ENCODE data around the gene PXMP4.

PXMP4 gene

GRCh38 chr20:33654680-33655161, 65.4 kb downstream of the PXMP4 start:
- Mint-ChIP-seq H3K27me3 (ENCODE audit: low read depth) (no peaks in the 10 kb centered on the region), H3K4me3 (peak overlapping the region in 1 of 3 experiments; percentile 38), H3K9me3 (no peaks in the 10 kb centered on the region), H3K27ac (peak overlapping the region; percentile 67 to 90 (median 84)), H3K36me3 (ENCODE audit: low read depth) (no peaks in the 10 kb centered on the region), H3K4me1 (peaks cover 12% of the 10 kb centered on the region)
- no peak for TF ChIP-seq CTCF (IDR thresholded peaks at IDR 0.05; ENCODE audit: unreplicated experiment in 3 of 3)

GRCh38 chr20:33653900-33654596, 66.1 kb downstream of the PXMP4 start:
- TF ChIP-seq CTCF (IDR thresholded peaks at IDR 0.05; ENCODE audit: unreplicated experiment in 3 of 3): no peak
- no peak overlapping the region for H3K4me3 Mint-ChIP-seq
- H3K36me3 Mint-ChIP-seq (ENCODE audit: low read depth): no peaks in the 10 kb centered on the region
- H3K27me3 Mint-ChIP-seq (ENCODE audit: low read depth): no peaks in the 10 kb centered on the region
- H3K27ac Mint-ChIP-seq: peak overlapping the region; percentile 67 to 90 (median 84)
- no peaks in the 10 kb centered on the region for H3K9me3 Mint-ChIP-seq
- H3K4me1 Mint-ChIP-seq: peaks cover 16% of the 10 kb centered on the region

- peak; percentile 86 to 89 (median 88) for TF ChIP-seq CTCF (IDR thresholded peaks at IDR 0.05; ENCODE audit: unreplicated experiment in 3 of 3)
- Mint-ChIP-seq H3K4me3 (no peak overlapping the region), H3K27me3 (ENCODE audit: low read depth) (no peaks in the 10 kb centered on the region), H3K4me1 (peaks cover 21% of the 10 kb centered on the region), H3K9me3 (no peaks in the 10 kb centered on the region), H3K36me3 (ENCODE audit: low read depth) (no peaks in the 10 kb centered on the region), H3K27ac (peak overlapping the region; percentile 67 to 90 (median 84))
Observed at GRCh38 chr20:33653218-33653899, 66.8 kb downstream of the PXMP4 start.

All from nephron (organoid).